ENCODE results near the gene ANKRD55.
"Not testable (repeated sequence)": the region's sequence is repeated elsewhere in the genome, so short reads cannot be mapped to it uniquely, and the experiment has no call there.

ANKRD55 gene

DNA sequence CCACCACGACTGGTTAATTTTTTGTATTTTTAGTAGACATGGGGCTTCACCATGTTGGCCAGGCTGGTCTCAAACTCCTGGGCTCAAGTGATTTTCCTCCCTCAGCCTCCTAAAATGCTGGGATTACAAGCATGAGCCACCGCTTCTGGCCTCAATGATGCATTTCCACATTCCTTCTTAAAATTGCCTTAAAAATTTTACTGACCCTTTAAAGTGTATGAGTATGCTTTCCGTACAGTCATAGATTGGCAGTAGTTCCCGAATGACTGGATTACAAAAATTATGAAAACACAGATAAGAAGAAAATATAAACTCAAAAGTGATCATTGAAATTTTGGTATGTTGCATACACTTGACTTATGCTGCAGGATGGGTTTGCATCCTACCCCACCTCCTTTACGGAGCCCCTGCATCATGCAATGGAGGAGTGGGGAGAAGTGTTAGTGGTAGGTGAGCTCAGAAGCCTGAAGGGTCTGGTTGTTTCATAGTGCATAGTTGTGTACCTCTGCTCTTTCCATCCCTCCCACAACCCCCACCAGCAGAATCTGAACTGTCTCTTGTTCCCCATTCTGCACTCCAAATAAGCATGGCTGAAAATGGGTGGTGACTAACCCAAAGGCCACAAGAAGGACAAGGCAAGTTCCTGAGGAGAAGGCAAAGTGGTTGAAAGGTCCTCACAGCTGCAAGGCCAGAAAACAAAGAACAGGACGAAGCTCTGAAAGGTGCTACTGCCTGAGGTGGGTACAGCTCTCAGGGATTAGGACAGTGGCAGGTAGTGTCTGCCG lies 26.8 kb downstream of the ANKRD55 start:
- no peak for DNase-seq

DNA sequence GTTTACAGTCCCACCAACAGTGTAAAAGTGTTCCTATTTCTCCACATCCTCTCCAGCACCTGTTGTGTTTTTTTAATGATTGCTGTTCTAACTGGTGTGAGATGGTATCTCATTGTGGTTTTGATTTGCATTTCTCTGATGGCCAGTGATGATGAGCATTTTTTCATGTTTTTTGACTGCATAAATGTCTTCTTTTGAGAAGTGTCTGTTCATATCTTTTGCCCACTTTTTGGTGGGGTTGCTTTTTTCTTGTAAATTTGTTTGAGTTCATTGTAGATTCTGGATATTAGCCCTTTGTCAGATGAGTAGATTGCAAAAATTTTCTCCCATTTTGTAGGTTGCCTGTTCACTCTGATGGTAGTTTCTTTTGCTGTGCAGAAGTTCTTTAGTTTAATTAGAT lies 29.2 kb downstream of the ANKRD55 start:
- DNase-seq: not testable (repeated sequence)

DNA sequence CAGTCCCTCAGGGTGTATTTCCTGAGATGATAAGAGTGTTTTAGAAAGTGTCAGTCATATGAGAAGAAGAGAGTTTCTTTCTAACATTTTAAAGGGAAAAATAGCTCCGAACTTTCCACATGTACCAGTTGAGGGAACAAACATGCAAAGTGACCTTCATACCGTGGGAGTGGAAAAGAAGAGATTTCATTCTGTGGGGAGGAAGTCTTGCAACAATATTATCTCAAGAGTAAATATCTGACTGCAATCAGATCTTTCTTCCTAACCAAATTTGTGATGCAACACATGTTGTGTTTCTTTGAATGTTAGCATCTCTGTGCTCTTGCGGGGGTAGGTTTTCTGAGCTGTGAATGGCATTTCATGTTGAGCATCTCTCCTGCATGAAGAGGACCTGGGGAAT lies 30.6 kb downstream of the ANKRD55 start:
- no peak for DNase-seq

DNA sequence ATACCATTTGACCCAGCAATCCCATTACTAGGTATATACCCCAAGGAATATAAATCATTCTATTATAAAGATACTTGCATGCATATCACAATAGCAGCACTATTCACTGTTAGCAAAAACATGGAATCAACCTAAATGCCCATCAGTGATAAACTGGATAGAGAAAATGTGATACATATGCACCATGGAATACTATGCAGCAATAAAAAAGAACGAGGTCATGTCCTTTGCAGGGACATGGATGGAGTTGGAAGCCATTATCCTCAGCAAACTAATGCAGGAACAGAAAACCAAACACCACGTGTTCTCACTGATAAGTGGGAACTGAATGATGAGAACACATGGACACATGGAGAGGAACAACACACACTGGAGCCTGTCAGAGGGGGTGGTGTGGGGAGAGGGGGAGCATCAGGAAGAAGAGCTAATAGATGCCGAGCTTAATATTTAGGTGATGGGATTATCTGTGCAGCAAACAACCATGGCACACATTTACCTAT lies 31.3 kb downstream of the ANKRD55 start:
- DNase-seq: not testable (repeated sequence)

DNA sequence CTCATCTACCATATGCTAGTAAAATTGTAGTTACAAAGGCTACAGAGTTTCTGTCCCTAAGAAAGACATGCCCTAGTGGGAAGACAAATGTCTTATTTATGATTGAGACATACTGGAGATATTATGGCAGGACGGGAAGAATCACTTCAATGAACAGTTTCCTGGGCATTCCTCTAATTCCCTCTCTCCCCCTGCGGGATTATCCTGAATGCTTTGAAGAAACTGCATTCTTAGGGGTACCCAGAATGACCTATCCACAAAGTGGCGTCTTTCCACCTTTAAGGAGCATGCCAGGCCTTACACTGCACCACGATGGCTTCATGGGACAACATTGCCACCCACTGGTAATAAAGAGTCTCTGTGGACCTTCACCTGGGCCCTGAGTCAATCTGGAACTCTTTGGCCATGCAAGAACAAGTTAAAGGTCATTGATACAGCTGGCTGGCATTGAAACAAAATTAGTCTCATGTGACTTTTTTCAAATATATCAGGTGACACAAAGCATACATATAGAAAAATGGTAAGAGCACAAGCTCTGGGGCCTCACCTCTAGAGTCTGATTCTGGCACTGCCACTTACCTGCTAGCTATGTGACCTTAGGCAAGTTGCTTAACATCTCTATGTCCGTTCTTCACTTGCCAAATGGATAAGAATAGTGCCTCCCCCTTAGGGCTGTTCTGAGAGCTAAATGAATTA lies 32.0 kb downstream of the ANKRD55 start:
- peak; percentile 87 for DNase-seq

DNA sequence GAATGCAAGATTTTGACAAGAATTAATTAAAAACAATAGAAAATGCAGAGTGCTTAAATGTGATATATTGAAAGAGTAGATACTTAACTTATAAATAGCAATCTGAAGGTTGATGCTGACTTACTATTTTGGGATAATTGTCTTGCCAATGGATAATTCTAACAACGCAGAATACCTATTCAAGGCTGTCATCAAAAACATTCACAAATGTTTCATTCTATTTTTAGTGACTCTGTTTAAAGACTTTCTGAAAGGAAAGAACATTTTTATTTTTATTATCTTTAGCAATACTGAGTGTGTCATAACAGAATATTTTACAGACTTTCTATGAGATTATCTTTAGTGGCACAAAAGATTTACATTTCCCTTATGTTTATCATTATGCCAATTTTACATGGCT lies 38.1 kb downstream of the ANKRD55 start:
- no peak for DNase-seq

DNA sequence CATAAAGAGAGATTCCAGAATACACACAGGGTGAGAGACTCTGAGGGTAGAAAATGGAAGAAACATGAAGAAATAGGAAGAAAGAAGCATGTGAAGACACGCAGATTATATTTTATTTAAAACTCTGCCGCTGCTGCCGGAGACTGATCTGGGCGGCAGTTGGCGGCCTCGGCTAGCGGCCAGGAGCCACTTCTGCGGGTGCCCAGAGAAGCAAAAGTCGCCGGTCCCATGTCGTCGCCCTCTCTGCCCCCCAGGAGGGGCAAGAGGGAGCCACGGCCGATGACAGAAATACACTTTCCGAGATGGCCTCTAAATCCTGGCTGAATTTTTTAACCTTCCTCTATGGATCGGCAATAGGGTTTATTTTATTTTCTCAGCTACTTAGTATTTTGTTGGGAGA lies 40.9 kb downstream of the ANKRD55 start:
- DNase-seq: no peak

DNA sequence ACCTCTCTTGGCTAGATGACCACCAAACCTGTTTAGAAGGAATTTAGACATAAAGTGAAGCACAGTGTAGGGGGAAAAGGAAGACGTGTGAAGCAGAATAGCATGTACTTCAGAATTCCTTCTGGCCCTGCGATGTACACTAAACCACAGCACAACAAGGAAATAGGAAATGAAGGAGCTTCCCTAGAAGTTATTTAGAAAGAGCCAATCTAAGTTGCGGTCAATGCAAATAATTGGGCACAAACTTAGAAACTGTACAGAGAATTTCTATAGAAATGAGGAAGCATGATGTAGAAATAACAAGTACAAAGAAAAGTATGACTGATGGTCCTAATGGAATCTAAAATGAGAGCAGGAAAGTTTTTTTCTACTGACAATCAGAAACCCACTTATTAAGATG lies 41.5 kb downstream of the ANKRD55 start:
- DNase-seq: no peak

DNA sequence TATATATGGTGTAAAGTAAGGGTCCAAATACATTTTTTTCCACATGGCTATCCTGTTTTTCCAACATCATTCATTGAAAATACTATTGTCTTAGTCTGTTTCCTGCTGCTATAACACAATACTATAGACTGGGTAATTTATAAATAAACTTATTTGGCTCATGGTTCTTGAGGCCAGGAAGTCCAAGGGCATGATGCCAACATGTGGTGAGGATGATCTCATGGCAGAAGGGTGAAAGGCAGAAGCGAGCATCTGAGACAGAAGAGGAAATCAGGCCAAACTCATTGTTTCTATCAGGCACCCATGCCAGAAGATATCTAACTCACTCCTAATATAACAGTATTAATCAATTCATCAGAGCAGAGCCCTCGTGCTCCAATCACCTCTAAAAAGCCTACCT lies 42.6 kb downstream of the ANKRD55 start:
- peak; percentile 96 for DNase-seq

DNA sequence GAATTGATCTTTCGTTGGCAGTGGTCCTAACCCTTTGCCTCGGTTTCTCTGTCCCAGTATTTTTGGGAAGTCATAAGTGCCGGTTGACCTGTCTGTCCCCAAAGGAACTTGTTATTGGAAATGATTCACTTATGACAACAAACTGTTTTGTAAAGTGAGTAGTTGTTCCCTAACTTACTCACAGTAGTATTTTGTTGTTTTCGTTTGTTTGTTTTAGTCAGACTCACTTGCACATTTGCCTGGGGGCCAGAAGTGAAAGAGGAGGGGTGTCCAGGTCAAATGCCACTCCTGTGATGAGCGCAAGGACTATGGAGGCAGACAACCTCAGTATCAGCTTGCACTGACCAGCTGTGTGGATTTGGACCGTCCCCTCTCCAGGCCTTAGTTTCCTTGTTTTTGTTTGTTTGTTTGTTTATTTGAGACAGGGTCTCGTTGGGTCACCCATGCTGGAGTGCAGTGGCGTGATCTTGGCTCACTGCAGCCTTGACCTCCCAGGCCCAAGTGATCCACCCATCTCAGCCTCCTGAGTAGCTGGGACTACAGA lies 47.3 kb downstream of the ANKRD55 start:
- no peak for DNase-seq

DNA sequence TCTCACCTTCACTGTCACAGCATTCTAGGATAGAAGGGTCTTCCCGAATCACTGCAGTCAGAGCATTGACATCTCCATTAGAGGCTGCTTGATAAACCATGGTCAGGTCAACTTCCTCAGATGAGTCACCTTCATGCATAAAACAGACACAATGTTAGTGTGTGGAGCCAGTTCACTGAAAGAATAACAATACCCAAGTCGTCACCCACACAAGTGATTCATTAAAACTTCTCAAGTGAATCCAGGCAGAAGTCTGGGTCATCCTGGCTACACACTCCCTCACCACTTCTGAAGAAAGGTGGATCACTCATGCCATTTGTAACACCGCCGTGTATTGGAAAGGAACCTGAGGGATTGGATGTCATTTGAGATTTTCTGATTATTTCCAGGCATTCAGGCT lies 49.6 kb downstream of the ANKRD55 start:
- DNase-seq: no peak

DNA sequence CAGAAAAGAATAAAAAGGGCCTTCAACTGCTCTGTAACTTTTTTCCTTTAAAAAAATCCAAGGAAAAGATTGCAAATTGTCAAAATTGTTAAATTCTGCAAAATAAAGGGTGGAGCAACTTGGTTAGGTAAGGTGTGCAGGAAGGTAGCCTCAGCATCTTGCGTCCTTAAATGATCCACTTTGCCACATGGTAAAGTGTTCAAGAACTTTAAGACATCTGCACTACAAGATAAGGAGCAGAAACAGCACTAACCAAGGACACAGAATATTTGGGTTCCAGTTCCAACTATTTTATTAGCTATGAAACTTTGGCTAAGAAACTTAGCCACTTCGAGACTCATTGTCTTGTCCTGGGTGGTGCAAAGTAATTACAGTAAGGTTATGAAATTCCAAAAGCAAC lies 53.7 kb downstream of the ANKRD55 start:
- no peak for DNase-seq

DNA sequence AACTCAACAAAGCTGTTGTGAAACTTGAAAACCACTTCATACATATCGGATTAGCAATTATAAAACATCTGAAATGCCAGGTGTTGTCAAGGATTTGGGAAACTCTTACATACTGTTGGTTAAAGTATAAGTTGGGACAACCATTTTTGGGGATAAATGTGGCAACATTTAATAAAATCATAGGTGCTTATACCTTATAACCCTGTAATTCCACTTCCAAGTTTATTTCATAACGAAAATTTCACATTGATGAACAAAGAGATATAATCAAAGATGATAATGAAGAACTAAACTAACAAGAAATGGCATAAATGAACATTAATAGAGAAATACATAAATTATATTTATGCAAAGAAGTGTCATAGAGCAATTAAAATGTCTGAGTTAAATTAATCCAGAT lies 54.3 kb downstream of the ANKRD55 start:
- no peak for DNase-seq

DNA sequence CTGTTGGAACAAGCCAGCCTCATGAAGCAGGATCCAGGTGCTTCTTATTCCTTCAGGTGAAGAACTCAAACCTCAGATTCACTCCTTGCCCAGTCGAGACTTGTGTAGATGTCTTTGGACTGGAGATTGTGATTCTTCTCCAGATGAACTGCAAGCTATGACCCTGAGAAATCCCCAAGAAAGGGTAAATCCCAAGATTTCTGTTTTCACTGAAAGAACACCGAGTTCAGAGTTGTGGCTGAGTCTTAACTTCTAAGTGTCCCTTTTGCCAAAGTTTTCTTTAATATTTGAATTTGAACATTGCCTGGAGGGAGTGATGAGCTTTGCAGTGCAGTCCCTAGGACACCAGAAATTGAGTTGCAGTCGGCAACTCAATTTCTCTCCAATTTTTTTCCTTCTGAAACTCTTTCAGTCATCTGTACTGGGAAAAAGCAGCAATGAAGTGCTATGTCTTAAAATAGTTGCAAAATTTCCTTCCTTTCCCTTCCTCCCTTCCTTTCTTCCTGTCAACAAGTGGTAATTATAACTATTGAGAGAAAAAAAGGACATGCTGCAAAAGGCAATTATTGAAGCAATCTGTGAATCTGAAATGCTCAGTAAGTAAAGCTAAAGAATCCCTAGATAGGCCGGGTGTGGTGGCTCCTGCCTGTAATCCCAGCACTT lies 56.1 kb downstream of the ANKRD55 start:
- DNase-seq: no peak

DNA sequence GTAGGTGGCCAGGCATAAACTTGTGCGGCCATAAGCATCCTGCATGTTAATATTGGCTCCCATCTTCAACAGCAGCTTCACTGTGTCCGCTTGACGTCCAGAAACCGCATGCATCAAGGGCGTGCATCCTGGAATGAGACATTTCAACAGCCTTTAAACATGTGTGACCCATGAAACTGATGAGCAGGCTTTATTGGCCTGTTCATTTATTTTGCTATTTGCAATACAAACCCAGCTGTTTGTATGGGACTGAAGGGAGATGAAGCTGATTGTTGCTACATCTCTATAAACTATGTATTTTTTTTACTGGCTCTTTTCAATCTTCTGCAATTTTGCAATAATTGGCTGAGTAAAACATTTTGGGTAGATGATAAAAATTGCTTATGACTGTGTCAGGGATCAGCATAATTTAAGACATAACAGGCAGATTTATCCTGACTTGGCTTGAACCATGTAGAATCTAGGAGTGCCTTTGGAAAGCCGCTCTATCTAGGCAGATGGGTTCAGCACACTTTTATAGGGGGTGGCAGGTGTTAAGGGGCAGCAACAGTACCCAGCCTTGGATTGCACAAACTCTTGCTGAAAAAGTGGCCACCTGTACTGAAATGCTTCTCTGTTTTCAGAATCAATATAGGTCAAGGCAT lies 56.9 kb downstream of the ANKRD55 start:
- no peak for DNase-seq

DNA sequence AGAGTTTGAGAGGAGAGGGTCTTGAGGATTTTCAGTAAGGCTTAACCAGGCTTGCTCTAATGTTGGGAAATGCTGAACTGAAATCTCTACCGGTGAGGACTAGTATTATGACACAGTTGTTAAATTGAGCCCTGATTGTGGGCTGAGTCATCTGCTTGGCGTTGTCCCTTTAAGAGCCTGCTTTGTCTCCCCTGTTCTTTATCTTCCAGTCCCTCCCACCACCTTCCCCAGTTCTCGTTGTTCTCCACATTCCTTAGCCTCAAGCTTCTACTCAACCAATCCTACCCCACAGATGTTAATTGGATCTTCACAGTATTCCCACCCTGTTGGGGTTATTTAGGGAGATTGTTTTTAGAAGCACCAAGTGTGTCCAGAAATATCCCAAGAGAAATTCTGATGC lies 57.6 kb downstream of the ANKRD55 start:
- DNase-seq: no peak

DNA sequence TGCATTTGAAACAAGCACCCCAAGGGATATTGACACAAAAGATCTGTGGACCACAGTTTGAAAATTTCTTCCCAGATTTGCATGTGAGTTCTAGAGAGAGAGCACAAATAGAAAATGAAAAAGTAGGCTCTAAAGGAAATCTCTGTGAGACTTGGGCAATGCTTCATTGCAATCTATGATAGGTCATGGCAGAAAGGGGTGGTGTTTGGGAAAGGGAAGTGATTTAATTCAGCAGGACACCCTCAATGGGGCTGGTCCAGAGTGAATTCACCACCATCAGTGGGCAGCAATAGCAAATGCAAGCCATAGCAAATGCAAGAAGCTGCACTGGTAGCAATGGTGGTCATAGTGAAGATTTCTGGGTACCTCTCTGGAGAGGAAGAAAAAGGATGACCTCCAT lies 58.1 kb downstream of the ANKRD55 start:
- no peak for DNase-seq

DNA sequence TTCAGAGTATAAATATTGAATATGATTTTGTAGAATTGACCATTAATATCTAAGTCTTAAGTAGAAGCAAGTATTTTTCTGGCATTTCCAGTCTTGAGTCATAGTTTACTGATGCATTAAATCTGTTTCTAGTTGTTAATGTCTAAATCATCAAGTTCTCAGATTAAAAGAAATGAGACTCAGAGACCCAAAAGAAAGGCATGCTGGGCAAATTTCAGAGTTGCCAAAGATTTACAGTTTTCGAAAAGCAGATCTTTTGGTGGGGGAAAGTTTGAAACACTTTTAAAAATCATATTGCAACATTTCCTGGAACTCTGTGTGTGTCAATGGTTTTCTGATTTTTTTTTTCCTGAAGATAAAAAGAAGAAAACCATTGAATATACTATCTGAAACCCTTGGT lies 60.9 kb downstream of the ANKRD55 start:
- no peak for DNase-seq

DNA sequence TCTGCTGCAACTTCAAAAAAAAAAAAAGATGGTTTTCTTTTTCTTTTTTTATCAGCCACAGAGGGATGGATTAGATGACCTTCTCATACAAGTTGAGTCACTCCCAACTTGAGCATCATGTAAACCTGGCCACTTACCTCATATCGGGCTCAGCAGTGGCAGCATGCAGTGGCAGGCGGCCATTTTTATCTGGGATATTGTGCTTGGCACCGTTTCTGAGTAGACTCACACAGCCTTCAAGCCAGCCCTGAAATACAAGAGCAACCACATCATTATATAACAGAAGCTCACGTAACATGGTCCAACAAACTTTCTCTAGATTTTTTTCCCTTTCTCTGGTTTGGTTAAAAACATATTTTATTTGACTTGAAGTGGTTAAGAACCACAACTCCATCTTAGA lies 62.6 kb downstream of the ANKRD55 start:
- DNase-seq: no peak

DNA sequence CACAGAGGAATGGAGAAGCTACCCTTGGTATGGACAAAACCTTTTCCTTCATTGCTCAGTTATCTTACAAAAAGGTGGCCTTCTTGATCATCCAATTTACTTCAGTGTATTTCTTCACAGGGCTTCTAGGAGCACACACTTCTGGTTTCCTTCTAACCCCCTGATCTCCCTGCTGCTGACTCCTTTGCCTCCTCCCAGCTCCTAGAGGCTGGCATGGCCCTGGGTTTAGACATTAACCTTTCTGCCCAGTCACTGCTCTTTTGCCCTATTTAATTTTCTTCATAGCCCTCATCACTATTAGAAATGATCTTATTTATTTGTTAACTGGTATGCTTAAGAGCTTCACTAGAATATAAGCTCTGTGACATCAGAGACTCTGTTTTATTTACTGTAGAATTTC lies 63.2 kb downstream of the ANKRD55 start:
- no peak for DNase-seq

DNA sequence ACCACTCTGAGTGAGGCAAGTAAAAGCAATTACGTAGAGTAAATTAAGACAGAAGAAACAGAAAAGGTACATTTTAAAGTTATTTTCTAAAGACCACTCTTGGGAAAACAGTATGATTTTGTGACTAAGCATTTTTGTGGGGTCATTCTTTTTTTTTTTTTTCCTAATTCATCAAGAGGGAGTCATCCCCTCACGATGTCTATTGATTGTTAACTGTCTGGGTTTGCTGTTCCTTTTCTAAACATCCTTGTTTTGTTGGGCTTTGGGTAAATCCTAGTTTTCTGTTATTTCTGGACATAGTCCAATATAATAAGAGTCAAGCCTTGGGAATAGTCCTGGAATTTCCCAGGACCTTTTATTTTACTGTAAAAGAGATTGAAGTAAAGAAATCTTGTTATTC lies 63.8 kb downstream of the ANKRD55 start:
- DNase-seq: no peak

DNA sequence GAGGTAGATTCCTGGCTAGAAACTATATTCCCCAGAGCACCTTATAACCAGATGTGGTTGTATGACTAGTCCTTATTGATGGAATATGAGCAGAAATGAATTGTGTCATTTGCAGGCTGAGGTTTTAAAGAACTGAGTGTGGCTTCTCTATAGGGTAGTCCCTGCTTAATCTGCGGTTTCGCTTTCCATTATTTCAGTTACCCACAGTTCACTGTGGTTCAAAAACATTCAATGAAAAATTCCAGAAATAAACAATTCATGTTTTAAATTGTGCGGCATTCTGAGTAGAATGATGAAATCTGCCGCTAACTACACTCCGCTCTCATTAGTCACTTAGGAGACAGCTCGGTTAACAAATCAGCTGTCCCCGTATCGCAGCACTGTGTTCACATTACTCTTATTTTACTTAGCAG lies 65.1 kb downstream of the ANKRD55 start:
- DNase-seq: peak; percentile 53

DNA sequence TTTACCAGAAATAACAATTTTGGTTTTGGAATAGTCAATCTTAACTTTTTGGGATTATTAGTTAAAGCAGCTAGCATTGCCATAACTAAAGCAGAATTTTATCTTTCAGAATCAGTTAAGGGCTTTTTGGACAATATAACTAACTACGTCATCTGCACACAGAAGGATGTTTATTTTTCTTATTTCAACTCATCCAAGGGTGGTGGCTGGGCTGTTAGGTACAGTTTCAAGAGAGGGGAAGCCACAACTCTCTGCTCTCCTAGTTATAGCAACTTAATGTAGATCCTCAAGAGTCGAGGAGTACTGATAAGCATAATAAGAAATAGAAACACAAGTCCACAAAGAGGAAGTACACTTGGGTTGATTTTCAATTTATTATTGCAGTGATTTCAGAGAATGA lies 65.6 kb downstream of the ANKRD55 start:
- DNase-seq: no peak
